Suprapubic skin (tissue), 4 donors: ENCODE data around the gene FTCDNL1.

Experiments
- EP300 ChIP-seq: sonication (generic); formaldehyde crosslinking; IDR thresholded peaks from one replicate; pipeline ENCODE4 v1.6.1; 2017; ENCODE audit warnings: antibody characterized with exemption
- POLR2A ChIP-seq, 2 donors: fragments of 450-650 bp; IDR thresholded peaks; one replicate each; pipeline ENCODE4 v1.6.1; 2017; ENCODE audit warnings: antibody characterized with exemption in 2 of 2, mild to moderate bottlenecking in 2 of 2, moderate library complexity in 2 of 2
- POLR2AphosphoS5 ChIP-seq, 3 donors: sonication (generic); formaldehyde crosslinking; IDR thresholded peaks; one replicate each; pipeline ENCODE4 v1.6.1; 2017; ENCODE audit warnings: antibody characterized with exemption in 3 of 3
- TF ChIP-seq, protein P1 (sequence below), 2 donors: fragments of 200-600 bp in 1 of 2; fragments of 450-650 bp in 1 of 2; sonication (generic) in 1 of 2; IDR thresholded peaks; one replicate each; pipeline ENCODE4 v1.5.1; 2016 to 2019; ENCODE audit warnings: antibody characterized with exemption in 2 of 2, mild to moderate bottlenecking in 1 of 2, moderate library complexity in 1 of 2

- TF ChIP-seq, protein P1, sequence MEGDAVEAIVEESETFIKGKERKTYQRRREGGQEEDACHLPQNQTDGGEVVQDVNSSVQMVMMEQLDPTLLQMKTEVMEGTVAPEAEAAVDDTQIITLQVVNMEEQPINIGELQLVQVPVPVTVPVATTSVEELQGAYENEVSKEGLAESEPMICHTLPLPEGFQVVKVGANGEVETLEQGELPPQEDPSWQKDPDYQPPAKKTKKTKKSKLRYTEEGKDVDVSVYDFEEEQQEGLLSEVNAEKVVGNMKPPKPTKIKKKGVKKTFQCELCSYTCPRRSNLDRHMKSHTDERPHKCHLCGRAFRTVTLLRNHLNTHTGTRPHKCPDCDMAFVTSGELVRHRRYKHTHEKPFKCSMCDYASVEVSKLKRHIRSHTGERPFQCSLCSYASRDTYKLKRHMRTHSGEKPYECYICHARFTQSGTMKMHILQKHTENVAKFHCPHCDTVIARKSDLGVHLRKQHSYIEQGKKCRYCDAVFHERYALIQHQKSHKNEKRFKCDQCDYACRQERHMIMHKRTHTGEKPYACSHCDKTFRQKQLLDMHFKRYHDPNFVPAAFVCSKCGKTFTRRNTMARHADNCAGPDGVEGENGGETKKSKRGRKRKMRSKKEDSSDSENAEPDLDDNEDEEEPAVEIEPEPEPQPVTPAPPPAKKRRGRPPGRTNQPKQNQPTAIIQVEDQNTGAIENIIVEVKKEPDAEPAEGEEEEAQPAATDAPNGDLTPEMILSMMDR (IDR thresholded peaks at IDR 0.05), result no peak
- no peak for TF ChIP-seq POLR2A (IDR thresholded peaks at IDR 0.05)
- no peak for TF ChIP-seq EP300
- no peak for TF ChIP-seq POLR2AphosphoS5 (IDR thresholded peaks at IDR 0.05)
These were observed 20.5 kb downstream of the FTCDNL1 start for GRCh38 chr2:199830531-199830930.
